Liver (tissue), 9 donors: ENCODE results near the gene ULK2. TPM values are rescaled to one million over a fixed set of nuclear protein-coding genes. Genes with fewer than 3 reads are reported as not detected.

Experiments used
- DNase-seq: peaks from one replicate; pipeline ENCODE4 v3.0.0-alpha.2; 2017; ENCODE audit warnings: low spot score
- H3K27ac ChIP-seq, 2 donors: one replicate each; pipeline ENCODE4 v1.7.0; 2013; ENCODE audit warnings: inconsistent platforms in 2 of 2, low read length in 2 of 2, control low read depth in 1 of 2, low read depth in 1 of 2, mild to moderate bottlenecking in 1 of 2
- H3K27me3 ChIP-seq, 4 donors: one replicate each; pipeline versions ENCODE4 v1.6.1 to v1.7.0; 2013; ENCODE audit warnings: low read length in 3 of 4, inconsistent platforms in 1 of 4, mild to moderate bottlenecking in 1 of 4, moderate library complexity in 1 of 4; ENCODE audit not compliant: control insufficient read depth in 4 of 4, insufficient read depth in 4 of 4
- H3K36me3 ChIP-seq, 4 donors: one replicate each; pipeline versions ENCODE4 v1.6.1 to v1.7.0; 2013; ENCODE audit warnings: low read length in 3 of 4, mild to moderate bottlenecking in 3 of 4, low read depth in 1 of 4, moderate library complexity in 1 of 4; ENCODE audit not compliant: control insufficient read depth in 4 of 4, insufficient read depth in 3 of 4
- H3K4me1 ChIP-seq, 4 donors: one replicate each; pipeline versions ENCODE4 v1.6.1 to v1.7.0; 2013; ENCODE audit warnings: low read length in 3 of 4, mild to moderate bottlenecking in 3 of 4, moderate library complexity in 1 of 4; ENCODE audit not compliant: control insufficient read depth in 4 of 4, insufficient read depth in 4 of 4
- H3K4me3 ChIP-seq, 3 donors: one replicate each; pipeline versions ENCODE4 v1.6.1 to v1.7.0; 2013; ENCODE audit warnings: low read length in 3 of 3, control low read depth in 1 of 3, low read depth in 1 of 3, mild to moderate bottlenecking in 1 of 3
- H3K9ac ChIP-seq, 2 donors: one replicate each; pipeline ENCODE4 v1.7.0; 2013; ENCODE audit warnings: low read length in 2 of 2, mild to moderate bottlenecking in 2 of 2, moderate library complexity in 2 of 2, control low read depth in 1 of 2, low read depth in 1 of 2
- H3K9me3 ChIP-seq, 4 donors: one replicate each; pipeline versions ENCODE4 v1.6.1 to v1.7.0; 2013; ENCODE audit warnings: low read length in 3 of 4; ENCODE audit not compliant: control insufficient read depth in 4 of 4
- EGR1 ChIP-seq, 2 donors: IDR thresholded peaks; 2 replicates each; pipeline ENCODE4 v1.6.1; 2016 to 2018; ENCODE audit warnings: antibody characterized with exemption in 2 of 2, low read depth in 2 of 2
- FOXA2 ChIP-seq: IDR thresholded peaks from 2 replicates; pipeline ENCODE4 v1.6.1; 2016; ENCODE audit warnings: antibody characterized with exemption
- GABPA ChIP-seq, 2 donors: IDR thresholded peaks in 1 of 2; conservative IDR thresholded peaks in 1 of 2; 2 replicates each; pipeline ENCODE4 v1.6.1; 2016; ENCODE audit warnings: antibody characterized with exemption in 2 of 2, mild to moderate bottlenecking in 1 of 2, moderate library complexity in 1 of 2
- HNF4A ChIP-seq, 2 donors: conservative IDR thresholded peaks; 2 replicates each; pipeline ENCODE4 v1.6.1; 2016; ENCODE audit warnings: antibody characterized with exemption in 2 of 2, mild to moderate bottlenecking in 2 of 2
- HNF4G ChIP-seq: IDR thresholded peaks from 2 replicates; pipeline ENCODE4 v1.6.1; 2016; ENCODE audit warnings: antibody characterized with exemption
- JUND ChIP-seq, 2 donors: IDR thresholded peaks; 2 replicates each; pipeline ENCODE4 v1.6.1; 2016; ENCODE audit warnings: antibody characterized with exemption in 2 of 2
- NR2F2 ChIP-seq: IDR thresholded peaks from 2 replicates; pipeline ENCODE4 v1.6.1; 2016; ENCODE audit warnings: antibody characterized with exemption
- RAD21 ChIP-seq, 2 donors: IDR thresholded peaks; 2 replicates each; pipeline ENCODE4 v1.6.1; 2016; ENCODE audit warnings: antibody characterized with exemption in 2 of 2, mild to moderate bottlenecking in 2 of 2
- RXRA ChIP-seq, 2 donors: IDR thresholded peaks; 2 replicates each; pipeline ENCODE4 v1.6.1; 2017 to 2018; ENCODE audit warnings: antibody characterized with exemption in 2 of 2, mild to moderate bottlenecking in 1 of 2
- SP1 ChIP-seq: IDR thresholded peaks from 2 replicates; pipeline ENCODE4 v1.6.1; 2018; ENCODE audit warnings: antibody characterized with exemption, mild to moderate bottlenecking
- YY1 ChIP-seq: IDR thresholded peaks from 2 replicates; pipeline ENCODE4 v1.6.1; 2016; ENCODE audit warnings: antibody characterized with exemption, mild to moderate bottlenecking
- WGBS: extraction: QIAGEN DNeasy Blood & Tissue Kit; methylation state at CpG from one replicate; pipeline ENCODE4 v1.1.7; 2013; 5-methylcytosine and 5-hydroxymethylcytosine counted together
- polyA plus RNA-seq, 2 donors: library from polyadenylated mRNA; stranded (reverse) in 1 of 2; unstranded in 1 of 2; fragments of 200-250 nt in 1 of 2; fragments of >200 nt in 1 of 2; fragmentation: Nextera tagmentation in 1 of 2; extraction: Ambion mirVana in 1 of 2; gene quantifications; one replicate each; pipeline versions ENCODE4 v1.2.1 to v1.2.3, GENCODE V29; 2013 to 2015
- total RNA-seq, 2 donors: library from RNA; depleted of rRNA; stranded (reverse); fragments of >200 nt; gene quantifications; one replicate each; pipeline ENCODE4 v1.2.3, GENCODE V29; 2014
- TF ChIP-seq, protein P1 (sequence below): IDR thresholded peaks from 2 replicates; pipeline ENCODE4 v1.6.1; 2016; ENCODE audit warnings: antibody characterized with exemption
- TF ChIP-seq, protein P2 (sequence below): fragments of 150-350 bp; IDR thresholded peaks from 2 replicates; pipeline ENCODE4 v1.5.1; 2017; ENCODE audit warnings: improper control_type of control experiment, low read depth, low read length; ENCODE audit not compliant: missing input control
- TF ChIP-seq, protein P3 (sequence below): IDR thresholded peaks from 2 replicates; pipeline ENCODE4 v1.6.1; 2016; ENCODE audit warnings: antibody characterized with exemption
- TF ChIP-seq, protein P4 (sequence below): IDR thresholded peaks from 2 replicates; pipeline ENCODE4 v1.6.1; 2016; ENCODE audit warnings: antibody characterized with exemption, mild to moderate bottlenecking
- donor health status: healthy.
- donor health status: healthy.
- donor health status: healthy.
- donor health status: healthy.
- donor health status: healthy.

The ULK2 gene
- total and polyA plus RNA-seq, 4 donors = 0.89 to 7.9 (median 4.2) TPM

DNA sequence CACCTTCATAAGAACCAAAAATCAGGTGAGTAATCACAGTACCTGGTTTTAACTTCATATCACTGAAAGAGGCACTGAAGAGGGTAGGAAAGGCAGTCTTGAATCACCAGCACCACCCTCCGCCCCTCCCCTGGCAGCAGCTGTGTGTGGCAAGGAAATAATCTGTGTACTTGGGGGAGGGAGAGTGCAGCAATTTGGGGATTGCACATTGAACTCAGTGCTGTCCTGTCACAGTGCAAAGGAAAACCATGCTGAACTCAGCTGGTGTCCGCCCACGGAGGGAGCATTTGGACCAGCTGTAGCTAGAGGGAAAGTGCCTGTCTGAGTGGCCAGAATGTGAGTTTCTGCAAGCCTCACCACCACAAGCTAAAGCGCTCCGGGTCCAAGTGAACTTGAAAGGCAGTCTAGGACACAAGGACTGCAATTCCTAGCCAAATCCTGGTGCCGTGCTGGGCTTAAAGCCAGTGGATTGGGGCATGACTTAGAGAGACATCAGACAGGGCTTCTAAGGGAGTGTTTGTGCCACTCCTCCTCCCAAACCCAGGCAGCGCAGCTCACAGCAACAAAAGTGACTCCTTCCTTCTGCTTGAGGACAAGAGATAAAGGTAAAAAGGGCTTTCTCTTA is 79.9 kb downstream of the ULK2 start:
- TF ChIP-seq RXRA (IDR thresholded peaks at IDR 0.05) = peak in 1 of 2 donors; percentile 13
- no peak for TF ChIP-seq NR2F2
- TF ChIP-seq, protein P1, sequence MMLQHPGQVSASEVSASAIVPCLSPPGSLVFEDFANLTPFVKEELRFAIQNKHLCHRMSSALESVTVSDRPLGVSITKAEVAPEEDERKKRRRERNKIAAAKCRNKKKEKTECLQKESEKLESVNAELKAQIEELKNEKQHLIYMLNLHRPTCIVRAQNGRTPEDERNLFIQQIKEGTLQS = no peak
- TF ChIP-seq SP1 = no peak
- peak; percentile 34 to 54 for TF ChIP-seq HNF4A (conservative IDR thresholded peaks at IDR 0.05)
- H3K27me3 ChIP-seq = no peaks in the 10 kb centered on the region
- H3K4me1 ChIP-seq = no peaks in the 10 kb centered on the region
- no peak overlapping the region for H3K9ac ChIP-seq
- WGBS = 98% methylated on average over 7 of the region's 7 CpGs
- no peak overlapping the region for H3K4me3 ChIP-seq
- peaks cover 0 to 13% (median 8%) of the 10 kb centered on the region in 4 donors for H3K36me3 ChIP-seq
- H3K9me3 ChIP-seq = peaks cover 0 to 3% (median under 1%) of the 10 kb centered on the region in 4 donors
- no peak for DNase-seq
- no peak overlapping the region for H3K27ac ChIP-seq

DNA sequence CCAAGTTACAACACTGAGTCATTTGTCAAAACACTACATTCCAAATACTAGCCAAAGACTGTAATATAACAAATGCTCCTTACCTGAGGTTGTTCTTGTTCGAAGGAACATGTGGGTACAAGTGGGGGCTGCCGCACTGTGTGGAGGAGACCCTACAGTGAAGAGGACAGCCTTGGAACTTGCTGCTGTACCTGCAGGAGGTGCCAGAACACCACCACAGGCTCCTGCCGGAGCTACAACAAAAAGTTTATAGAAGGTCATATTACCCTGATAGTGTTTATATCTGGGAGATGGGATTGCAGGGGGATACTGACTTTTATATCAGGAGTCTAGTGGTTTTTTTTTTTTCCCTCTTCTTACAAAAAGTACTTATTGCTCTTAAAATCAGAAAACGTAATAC is 81.9 kb downstream of the ULK2 start:
- TF ChIP-seq HNF4G = no peak
- TF ChIP-seq, protein P1 = no peak
- TF ChIP-seq RAD21 (IDR thresholded peaks at IDR 0.05) = peak in 1 of 2 donors; percentile 20
- TF ChIP-seq, protein P2, sequence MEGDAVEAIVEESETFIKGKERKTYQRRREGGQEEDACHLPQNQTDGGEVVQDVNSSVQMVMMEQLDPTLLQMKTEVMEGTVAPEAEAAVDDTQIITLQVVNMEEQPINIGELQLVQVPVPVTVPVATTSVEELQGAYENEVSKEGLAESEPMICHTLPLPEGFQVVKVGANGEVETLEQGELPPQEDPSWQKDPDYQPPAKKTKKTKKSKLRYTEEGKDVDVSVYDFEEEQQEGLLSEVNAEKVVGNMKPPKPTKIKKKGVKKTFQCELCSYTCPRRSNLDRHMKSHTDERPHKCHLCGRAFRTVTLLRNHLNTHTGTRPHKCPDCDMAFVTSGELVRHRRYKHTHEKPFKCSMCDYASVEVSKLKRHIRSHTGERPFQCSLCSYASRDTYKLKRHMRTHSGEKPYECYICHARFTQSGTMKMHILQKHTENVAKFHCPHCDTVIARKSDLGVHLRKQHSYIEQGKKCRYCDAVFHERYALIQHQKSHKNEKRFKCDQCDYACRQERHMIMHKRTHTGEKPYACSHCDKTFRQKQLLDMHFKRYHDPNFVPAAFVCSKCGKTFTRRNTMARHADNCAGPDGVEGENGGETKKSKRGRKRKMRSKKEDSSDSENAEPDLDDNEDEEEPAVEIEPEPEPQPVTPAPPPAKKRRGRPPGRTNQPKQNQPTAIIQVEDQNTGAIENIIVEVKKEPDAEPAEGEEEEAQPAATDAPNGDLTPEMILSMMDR = no peak
- no peak for TF ChIP-seq SP1
- TF ChIP-seq RXRA (IDR thresholded peaks at IDR 0.05) = no peak
- TF ChIP-seq HNF4A (conservative IDR thresholded peaks at IDR 0.05) = no peak
- TF ChIP-seq YY1 = no peak
- Histone ChIP-seq H3K36me3 (peaks cover 0 to 13% (median 7%) of the 10 kb centered on the region in 4 donors), H3K9ac (no peak overlapping the region), H3K27ac (no peak overlapping the region), H3K4me3 (no peak overlapping the region), H3K4me1 (peaks cover 0 to 2% (median 0%) of the 10 kb centered on the region in 4 donors), H3K9me3 (peaks cover 0 to 3% (median under 1%) of the 10 kb centered on the region in 4 donors), H3K27me3 (no peaks in the 10 kb centered on the region)
- DNase-seq = no peak
- 84% methylated on average over 4 of the region's 4 CpGs for WGBS

DNA sequence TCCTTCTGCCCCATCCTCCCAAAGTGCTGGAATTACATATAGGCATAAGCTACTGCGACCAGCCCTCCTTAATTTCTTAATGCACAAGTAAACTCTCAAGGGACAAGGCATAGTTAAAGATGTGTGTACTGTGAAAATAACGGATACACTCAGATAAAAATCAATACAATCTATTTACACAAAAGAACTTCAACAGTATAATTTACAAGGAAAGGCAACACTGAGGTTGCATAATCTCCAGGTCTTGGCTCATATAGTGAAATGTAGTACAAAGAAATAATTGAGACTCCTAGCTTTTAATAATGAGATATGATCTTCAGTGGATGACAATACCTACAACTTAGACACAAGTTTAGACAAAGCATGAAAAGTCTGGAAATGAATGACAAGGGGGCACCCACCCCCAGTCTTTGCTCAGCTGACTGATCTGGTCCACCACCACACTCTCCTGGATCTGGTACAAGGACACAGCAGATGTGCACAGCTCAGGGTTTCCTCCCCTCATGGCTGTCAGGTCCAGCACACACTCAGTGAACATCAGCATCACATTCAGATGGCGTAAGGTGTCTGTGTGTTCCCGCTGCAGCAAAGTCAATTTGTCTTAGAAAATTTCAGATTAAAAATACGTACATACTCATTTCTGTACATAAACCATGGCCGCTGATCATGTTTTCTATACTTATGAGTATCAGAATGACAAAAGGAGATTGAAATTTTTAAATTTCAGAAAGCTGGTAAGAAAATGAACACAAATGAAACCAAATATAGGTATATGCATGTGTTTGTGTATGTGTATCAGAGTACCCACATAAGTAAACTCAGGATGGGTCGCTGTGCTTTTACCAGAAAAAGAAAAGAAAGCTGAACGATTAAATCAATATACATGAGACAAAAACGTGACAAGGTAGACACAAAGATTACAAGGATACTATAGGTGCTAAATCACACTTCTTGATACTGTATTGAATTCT is 86.0 kb downstream of the ULK2 start:
- no peak for DNase-seq
- Histone ChIP-seq H3K27me3 (no peaks in the 10 kb centered on the region), H3K36me3 (peaks cover 0 to 13% (median 4%) of the 10 kb centered on the region in 4 donors), H3K4me3 (no peak overlapping the region), H3K27ac (no peak overlapping the region), H3K4me1 (peaks cover 0 to 2% (median 0%) of the 10 kb centered on the region in 4 donors), H3K9ac (no peak overlapping the region), H3K9me3 (no peaks in the 10 kb centered on the region)
- WGBS = 87% methylated on average over 9 of the region's 9 CpGs
- TF ChIP-seq HNF4G (no peak), SP1 (no peak), EGR1 (IDR thresholded peaks at IDR 0.05; ENCODE audit: low read depth in 2 of 2) (no peak), RAD21 (IDR thresholded peaks at IDR 0.05) (no peak), FOXA2 (no peak), GABPA (IDR thresholded peaks at IDR 0.05 in 1 of 2, conservative IDR thresholded peaks at IDR 0.05 in 1 of 2) (no peak), JUND (IDR thresholded peaks at IDR 0.05) (no peak), NR2F2 (no peak), YY1 (no peak), HNF4A (conservative IDR thresholded peaks at IDR 0.05) (no peak), RXRA (IDR thresholded peaks at IDR 0.05) (no peak)
- TF ChIP-seq, protein P3, sequence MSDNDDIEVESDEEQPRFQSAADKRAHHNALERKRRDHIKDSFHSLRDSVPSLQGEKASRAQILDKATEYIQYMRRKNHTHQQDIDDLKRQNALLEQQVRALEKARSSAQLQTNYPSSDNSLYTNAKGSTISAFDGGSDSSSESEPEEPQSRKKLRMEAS = no peak
- TF ChIP-seq, protein P4, sequence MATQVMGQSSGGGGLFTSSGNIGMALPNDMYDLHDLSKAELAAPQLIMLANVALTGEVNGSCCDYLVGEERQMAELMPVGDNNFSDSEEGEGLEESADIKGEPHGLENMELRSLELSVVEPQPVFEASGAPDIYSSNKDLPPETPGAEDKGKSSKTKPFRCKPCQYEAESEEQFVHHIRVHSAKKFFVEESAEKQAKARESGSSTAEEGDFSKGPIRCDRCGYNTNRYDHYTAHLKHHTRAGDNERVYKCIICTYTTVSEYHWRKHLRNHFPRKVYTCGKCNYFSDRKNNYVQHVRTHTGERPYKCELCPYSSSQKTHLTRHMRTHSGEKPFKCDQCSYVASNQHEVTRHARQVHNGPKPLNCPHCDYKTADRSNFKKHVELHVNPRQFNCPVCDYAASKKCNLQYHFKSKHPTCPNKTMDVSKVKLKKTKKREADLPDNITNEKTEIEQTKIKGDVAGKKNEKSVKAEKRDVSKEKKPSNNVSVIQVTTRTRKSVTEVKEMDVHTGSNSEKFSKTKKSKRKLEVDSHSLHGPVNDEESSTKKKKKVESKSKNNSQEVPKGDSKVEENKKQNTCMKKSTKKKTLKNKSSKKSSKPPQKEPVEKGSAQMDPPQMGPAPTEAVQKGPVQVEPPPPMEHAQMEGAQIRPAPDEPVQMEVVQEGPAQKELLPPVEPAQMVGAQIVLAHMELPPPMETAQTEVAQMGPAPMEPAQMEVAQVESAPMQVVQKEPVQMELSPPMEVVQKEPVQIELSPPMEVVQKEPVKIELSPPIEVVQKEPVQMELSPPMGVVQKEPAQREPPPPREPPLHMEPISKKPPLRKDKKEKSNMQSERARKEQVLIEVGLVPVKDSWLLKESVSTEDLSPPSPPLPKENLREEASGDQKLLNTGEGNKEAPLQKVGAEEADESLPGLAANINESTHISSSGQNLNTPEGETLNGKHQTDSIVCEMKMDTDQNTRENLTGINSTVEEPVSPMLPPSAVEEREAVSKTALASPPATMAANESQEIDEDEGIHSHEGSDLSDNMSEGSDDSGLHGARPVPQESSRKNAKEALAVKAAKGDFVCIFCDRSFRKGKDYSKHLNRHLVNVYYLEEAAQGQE = no peak
- TF ChIP-seq, protein P2 = no peak
